HG02763 (cell line): Measurements from ENCODE around the gene TRIM29.

Experiments used
- ATAC-seq: cut with Tn5 transposase; IDR thresholded peaks from one replicate; pipeline ENCODE4 v1.9.1; 2021; ENCODE audit warnings: mild to moderate bottlenecking, moderate library complexity; ENCODE audit not compliant: unreplicated experiment

TRIM29 gene

GRCh38 chr11:120098503-120099020 lies 39.4 kb downstream of the TRIM29 start:
- no peak for ATAC-seq

GRCh38 chr11:120097721-120098385 lies 40.1 kb downstream of the TRIM29 start:
- ATAC-seq: no peak

- no peak for ATAC-seq
Measured at GRCh38 chr11:120096369-120097191, 41.3 kb downstream of the TRIM29 start.

GRCh38 chr11:120095516-120095915 lies 42.4 kb downstream of the TRIM29 start:
- ATAC-seq: no peak

DNA sequence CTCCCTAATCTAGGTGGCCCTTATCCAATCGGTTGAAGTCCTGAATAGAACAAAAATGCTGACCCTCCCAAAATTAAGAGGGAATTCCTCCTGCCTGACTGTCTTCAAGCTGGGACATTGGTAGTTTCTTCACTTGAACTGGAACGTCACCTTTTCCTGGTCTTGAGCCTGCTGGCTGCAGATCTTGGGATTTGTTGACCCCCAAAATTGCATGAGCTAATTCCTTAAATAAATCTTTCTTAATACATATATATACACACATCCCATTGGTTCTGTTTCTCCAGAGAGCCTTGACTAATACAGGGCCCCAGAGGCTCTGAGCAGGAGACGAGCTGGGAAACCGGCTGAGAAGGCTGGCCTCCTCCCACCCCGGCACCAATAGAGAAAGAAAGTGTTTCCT lies 46.2 kb downstream of the TRIM29 start:
- no peak for ATAC-seq

GRCh38 chr11:120091121-120091520 lies 46.8 kb downstream of the TRIM29 start:
- ATAC-seq: no peak

DNA sequence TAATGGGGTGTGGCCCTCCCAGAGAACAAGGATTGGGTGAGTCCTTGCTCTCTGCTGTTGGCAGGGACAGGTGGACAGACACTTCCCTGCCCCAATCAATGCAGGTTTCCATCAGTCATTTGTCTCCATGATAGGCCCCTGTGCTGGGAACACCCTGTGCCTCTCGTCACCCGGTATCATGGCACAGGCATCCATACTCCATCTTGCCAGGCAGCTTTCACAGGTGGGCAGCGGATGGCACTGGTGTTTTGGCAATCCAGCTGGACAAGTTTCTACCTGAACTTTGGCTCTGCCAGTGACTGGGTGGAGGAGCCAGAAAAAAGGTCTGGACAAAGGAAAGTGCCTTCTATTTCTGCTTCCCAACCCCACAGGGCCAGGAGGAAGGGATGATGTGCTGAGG lies 47.5 kb downstream of the TRIM29 start:
- no peak for ATAC-seq

DNA sequence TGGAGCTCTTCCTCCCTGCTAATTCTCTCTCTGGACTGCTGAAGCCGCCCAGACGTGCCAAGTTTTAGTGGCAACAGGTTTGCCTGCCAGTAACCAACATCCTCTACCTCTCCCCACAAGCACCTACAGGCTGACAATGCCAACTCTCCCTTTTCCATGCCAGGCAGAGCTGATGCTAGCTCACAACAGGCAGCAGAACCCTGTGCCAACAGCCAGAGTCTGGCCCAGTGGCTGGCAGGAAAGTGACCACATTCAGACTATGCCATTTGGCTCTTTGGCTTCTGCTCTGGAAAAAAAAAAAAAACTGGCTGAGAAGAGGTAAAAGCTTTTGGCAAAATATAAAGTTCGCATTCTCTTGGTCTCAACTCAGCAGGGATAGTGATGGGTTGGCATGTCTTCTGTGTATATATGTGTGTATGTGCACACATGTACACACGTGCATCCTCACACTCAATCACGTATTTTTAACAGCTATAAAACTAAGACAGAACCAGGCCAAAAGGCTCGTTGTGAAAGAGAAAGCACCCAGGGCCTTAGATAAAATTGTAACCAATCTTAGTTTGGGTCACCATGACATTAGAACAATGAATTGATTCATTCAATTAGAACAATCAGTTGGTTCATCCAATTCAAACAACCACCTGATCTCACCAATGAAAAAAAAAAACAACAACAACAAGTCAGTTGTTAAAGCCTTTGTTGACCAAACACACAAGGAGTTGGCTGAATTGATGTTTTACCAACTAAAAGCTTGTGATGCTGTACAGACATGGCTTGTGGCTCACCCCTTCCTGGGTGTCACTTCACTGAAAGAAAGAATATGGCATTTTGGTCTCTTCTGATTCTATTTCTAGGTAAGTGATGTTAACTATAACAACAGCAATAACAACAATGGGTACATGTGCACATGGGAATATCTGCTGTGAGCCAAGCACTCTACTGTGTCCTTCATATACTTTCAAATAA lies 48.6 kb downstream of the TRIM29 start:
- ATAC-seq: no peak

DNA sequence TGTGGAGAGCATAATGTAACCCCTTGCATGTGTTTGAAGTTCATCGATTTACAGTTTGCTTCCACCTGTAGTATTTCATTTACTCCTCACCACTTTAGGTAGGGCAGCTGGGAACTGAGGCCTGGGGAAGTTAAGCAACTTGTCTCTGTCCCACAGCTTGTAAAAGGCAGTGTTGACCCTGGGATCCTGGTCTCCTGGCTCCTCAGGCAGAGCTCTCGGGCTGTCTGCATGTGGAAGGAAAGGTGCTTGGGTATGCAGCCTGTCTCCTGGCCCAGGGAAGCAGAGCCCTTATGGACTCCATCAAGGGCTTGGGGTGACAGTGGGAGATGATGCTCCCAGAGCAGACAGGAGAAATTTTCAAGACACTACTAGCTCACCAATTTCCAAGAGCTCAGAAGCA lies 49.9 kb downstream of the TRIM29 start:
- no peak for ATAC-seq

- no peak for ATAC-seq
Measured at GRCh38 chr11:120086651-120087050, 51.3 kb downstream of the TRIM29 start.

- no peak for ATAC-seq
Measured at GRCh38 chr11:120079750-120080610, 57.9 kb downstream of the TRIM29 start.

- ATAC-seq: no peak
Measured at GRCh38 chr11:120078397-120078796, 59.5 kb downstream of the TRIM29 start.

- no peak for ATAC-seq
Measured at GRCh38 chr11:120074076-120074475, 63.8 kb downstream of the TRIM29 start.

- ATAC-seq: no peak
Measured at GRCh38 chr11:120073196-120073595, 64.7 kb downstream of the TRIM29 start.

GRCh38 chr11:120068114-120068573 lies 69.8 kb downstream of the TRIM29 start:
- ATAC-seq: no peak

DNA sequence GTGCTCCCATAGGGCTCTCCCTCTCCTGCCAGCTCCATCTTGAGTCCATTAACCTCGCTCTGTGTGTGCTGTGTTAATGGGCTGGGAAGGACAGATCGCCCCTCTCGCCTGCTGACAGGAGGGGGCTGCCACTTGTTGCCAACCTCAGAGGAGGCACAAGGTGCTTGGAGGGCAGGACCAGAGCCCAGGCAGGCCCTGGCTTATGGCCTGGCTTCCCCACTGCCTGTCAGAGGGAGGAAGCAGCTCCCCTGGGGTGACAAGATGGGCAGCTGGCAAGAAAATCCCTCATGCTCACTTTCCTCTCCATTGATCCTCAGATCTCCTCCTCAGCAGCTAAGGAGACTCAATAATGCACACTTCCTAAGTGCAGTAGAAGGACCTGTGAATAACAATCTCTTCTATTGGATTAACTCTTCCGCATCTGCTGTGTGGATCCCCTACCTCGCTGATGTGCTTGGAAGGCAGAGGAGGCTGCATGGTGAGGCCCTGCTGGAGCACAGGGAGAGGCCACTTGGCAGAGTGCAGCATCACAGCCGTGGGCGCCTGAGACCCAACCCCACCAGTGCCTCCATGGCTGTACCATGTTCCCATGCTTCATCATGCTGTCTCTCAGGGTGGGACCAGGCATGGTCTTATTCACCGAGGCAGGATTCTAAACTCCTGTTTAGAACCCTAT lies 70.3 kb downstream of the TRIM29 start:
- no peak for ATAC-seq

- ATAC-seq: no peak
Measured at GRCh38 chr11:120066738-120067437, 71.0 kb downstream of the TRIM29 start.

DNA sequence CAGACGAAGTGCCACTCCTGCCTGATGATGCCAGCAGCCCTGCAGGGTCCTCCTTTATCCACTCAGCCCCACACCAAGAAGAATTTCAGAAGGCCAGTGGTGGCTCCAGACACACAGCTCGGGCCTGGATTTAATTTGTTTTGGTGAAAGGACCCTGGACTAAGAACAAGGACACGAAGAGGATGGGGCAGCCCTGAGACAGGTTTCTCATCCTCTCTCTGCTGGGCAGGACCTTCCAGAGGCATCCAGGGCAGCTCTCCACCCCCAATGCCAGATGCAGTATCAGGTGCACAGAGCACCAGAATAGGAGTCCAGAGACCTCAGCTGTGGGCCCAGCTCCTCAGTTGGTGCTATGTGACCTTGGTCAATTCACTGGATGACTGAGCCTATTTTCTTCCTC lies 72.0 kb downstream of the TRIM29 start:
- no peak for ATAC-seq

DNA sequence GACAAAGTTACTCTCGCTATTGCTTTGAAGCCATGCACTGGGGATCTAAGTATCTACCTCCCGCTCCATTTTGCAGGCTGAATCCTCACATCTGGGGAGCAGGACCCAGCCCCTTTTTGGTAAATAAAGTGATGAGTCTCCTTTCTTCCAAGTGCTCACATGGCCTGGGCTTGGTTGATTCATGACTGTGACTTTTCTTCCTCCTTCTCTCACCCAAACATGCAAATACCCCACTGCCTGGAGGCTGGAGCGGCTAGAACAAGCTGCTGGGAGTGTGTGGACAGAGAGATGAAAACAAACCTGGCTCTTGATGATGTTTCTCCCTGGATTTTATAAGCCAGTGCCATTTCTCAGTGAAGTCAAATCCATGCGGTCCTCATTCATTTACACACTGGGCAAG lies 72.7 kb downstream of the TRIM29 start:
- no peak for ATAC-seq
